Vagina (tissue), 2 donors: ENCODE measurements around the gene CR2.

Experiments
- POLR2A ChIP-seq, 2 donors: fragments of 450-650 bp; IDR thresholded peaks; one replicate each; pipeline ENCODE4 v1.6.1; 2017; ENCODE audit warnings: antibody characterized with exemption in 2 of 2, mild to moderate bottlenecking in 2 of 2, moderate library complexity in 2 of 2
- TF ChIP-seq, protein P1 (sequence below), 3 experiments: fragments of 450-650 bp in 2 of 3; fragments of 200-600 bp in 1 of 3; sonication (generic) in 1 of 3; IDR thresholded peaks; one replicate each; pipeline ENCODE4 v1.5.1; 2017 to 2019; ENCODE audit warnings: antibody characterized with exemption in 3 of 3, mild to moderate bottlenecking in 2 of 3, moderate library complexity in 2 of 3

DNA sequence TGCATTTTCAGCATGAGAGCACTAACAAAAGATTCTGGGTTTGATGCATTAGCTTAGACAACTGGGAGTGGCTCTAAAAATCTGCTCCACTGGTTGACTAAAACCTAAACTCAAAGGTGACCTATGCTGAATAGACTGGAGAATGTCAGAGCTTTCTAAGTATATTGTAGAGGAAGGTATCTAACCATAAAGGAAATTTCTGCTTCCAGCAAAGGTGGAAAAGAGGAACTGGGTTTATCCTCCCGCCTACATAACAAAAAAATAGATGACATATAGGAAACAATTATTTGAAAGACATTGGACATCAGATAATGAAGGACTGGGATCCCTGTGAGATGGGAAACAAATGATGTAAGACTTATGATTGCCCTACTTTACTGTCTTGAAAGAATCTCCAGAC is 35.8 kb upstream of the CR2 start:
- TF ChIP-seq, protein P1, sequence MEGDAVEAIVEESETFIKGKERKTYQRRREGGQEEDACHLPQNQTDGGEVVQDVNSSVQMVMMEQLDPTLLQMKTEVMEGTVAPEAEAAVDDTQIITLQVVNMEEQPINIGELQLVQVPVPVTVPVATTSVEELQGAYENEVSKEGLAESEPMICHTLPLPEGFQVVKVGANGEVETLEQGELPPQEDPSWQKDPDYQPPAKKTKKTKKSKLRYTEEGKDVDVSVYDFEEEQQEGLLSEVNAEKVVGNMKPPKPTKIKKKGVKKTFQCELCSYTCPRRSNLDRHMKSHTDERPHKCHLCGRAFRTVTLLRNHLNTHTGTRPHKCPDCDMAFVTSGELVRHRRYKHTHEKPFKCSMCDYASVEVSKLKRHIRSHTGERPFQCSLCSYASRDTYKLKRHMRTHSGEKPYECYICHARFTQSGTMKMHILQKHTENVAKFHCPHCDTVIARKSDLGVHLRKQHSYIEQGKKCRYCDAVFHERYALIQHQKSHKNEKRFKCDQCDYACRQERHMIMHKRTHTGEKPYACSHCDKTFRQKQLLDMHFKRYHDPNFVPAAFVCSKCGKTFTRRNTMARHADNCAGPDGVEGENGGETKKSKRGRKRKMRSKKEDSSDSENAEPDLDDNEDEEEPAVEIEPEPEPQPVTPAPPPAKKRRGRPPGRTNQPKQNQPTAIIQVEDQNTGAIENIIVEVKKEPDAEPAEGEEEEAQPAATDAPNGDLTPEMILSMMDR (IDR thresholded peaks at IDR 0.05), result no peak
- TF ChIP-seq POLR2A (IDR thresholded peaks at IDR 0.05), result no peak
